Activated CD4-positive, alpha-beta T cell treated with anti-CD3 and anti-CD28 coated beads for 36 hours (primary cell): ENCODE data around the gene DNM3. TPM values are rescaled to one million over a fixed set of nuclear protein-coding genes. Genes with fewer than 3 reads are reported as not detected.

Experiments used
- ATAC-seq: fragments of 200-7000 bp; cut with Tn5 transposase; one replicate; pipeline ENCODE4 v1.10.0; 2021; ENCODE audit warnings: mild to moderate bottlenecking, moderate library complexity
- CTCF ChIA-PET: fragments of 350-600 bp; sonication (Branson Sonifier 250); formaldehyde crosslinking; loops from one replicate; lab custom pipeline; 2021; ENCODE audit warnings: antibody characterized with exemption; lab: Charles Lee
- POLR2A ChIA-PET: fragments of 350-600 bp; sonication (Branson Sonifier 250); formaldehyde crosslinking; loops from one replicate; lab custom pipeline; 2021; ENCODE audit warnings: antibody characterized with exemption, inconsistent platforms; lab: Charles Lee
- DNase-seq: peaks from one replicate; pipeline ENCODE4 v3.0.0-alpha.2; 2020
- H3K27ac Mint-ChIP-seq: one replicate; pipeline ENCODE4 v1.8.0; 2021; ENCODE audit warnings: mixed read lengths
- H3K27me3 Mint-ChIP-seq: one replicate; pipeline ENCODE4 v1.8.0; 2021; ENCODE audit warnings: mixed read lengths
- H3K36me3 Mint-ChIP-seq: one replicate; pipeline ENCODE4 v1.8.0; 2021; ENCODE audit warnings: low read depth, mixed read lengths
- H3K4me1 Mint-ChIP-seq: one replicate; pipeline ENCODE4 v1.8.0; 2021; ENCODE audit warnings: mixed read lengths
- H3K4me3 Mint-ChIP-seq: one replicate; pipeline ENCODE4 v1.8.0; 2021; ENCODE audit warnings: mild to moderate bottlenecking, moderate library complexity, mixed read lengths
- H3K9me3 Mint-ChIP-seq: one replicate; pipeline ENCODE4 v1.8.0; 2021; ENCODE audit warnings: low read depth, mixed read lengths
- intact Hi-C, 2 experiments: fragments of 100-400 bp; cut with DNase I in 1 of 2; cut with micrococcal nuclease in 1 of 2; formaldehyde crosslinking; loops; one replicate each; pipeline versions ENCODE4 v1.14.2 to v1.15.1; 2022 to 2024; cut with DNase I, micrococcal nuclease
- microRNA-seq: library from miRNA; unstranded; fragments of <30 nt; microRNA quantifications from one replicate; pipeline ENCODE4 v1.2.0, GENCODE V29; 2021; ENCODE audit warnings: borderline replicate concordance
- total RNA-seq, 2 experiments: library from RNA; stranded (reverse); gene quantifications; one replicate each; pipeline ENCODE4 v1.2.3, GENCODE V29; 2021

The DNM3 gene
- total RNA-seq, 2 experiments from 2014 or later, result 1.1 to 1.4 TPM

DNA sequence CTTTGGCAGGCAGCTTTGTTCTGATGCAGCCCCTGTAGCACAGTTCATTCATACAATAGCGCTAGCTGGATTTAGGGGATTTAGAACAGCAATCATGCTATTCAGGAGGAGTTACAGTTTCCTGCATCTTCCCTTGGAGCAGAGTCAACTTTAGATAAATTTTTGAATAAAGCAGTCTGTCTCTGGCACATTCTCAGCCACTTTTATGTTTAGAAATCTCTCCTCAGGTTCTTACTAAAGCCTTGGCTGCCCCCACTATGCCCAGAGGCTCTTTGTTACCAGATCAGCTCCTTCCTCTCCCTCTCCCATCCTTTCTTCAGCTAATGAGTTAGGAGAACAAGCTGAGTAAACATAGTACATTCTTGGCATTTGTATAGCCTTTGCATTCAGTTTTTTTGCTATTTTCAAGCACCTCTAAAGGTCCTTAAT lies 619.6 kb downstream of the DNM3 start:
- POLR2A ChIA-PET, result no interaction called here
- Mint-ChIP-seq H3K36me3 (no peaks in the 10 kb centered on the region), H3K27me3 (peaks cover 3% of the 10 kb centered on the region), H3K27ac (no peak overlapping the region), H3K4me3 (no peak overlapping the region), H3K4me1 (no peaks in the 10 kb centered on the region), H3K9me3 (no peaks in the 10 kb centered on the region)
- CTCF ChIA-PET, result interaction anchor here (0.9 kb wide), 1 partner anchor 16 kb away, joined by 3 read pairs; no protein-coding TSS in a partner anchor
- intact Hi-C loops, result no loop called here
- no peak for DNase-seq
- ATAC-seq, result no peak

Small RNAs within 50 kb of the gene (microRNA-seq; reads per million reads assigned to microRNA genes)
- gene MIR199A2 (not detected), gene MIR3120 (not detected)

Other genes starting within 250 kb of the DNM3 start
- not detected for gene MYOCOS, start 219.3 kb upstream of the DNM3 start, total RNA-seq
- gene MYOC, start 188.8 kb upstream of the DNM3 start, total RNA-seq, result not detected
- 10 to 100 TPM in 1 of 2 experiments, 1 to 10 TPM in 1; 9.7 to 11.6 TPM for gene VAMP4, start 99.4 kb upstream of the DNM3 start, total RNA-seq
- 10 to 100 TPM; 41.1 to 52.9 TPM for gene METTL13, start 59.8 kb upstream of the DNM3 start, total RNA-seq